H1 (cell line): Measurements from ENCODE around the gene TIMP4. TPM values are rescaled to one million over a fixed set of nuclear protein-coding genes. Genes with fewer than 3 reads are reported as not detected.

Experiments
- CTCF ChIA-PET: fragments of 300-600 bp; sonication (Branson Sonifier 250); formaldehyde crosslinking; loops from one replicate; lab custom pipeline; 2021; ENCODE audit not compliant: partially characterized antibody; lab: Charles Lee
- POLR2A ChIA-PET: fragments of 300-600 bp; sonication (Branson Sonifier 250); formaldehyde crosslinking; loops from one replicate; lab custom pipeline; 2021; ENCODE audit warnings: inconsistent platforms; ENCODE audit not compliant: partially characterized antibody; lab: Charles Lee
- DNase-seq, 2 experiments: peaks; one replicate each; pipeline versions ENCODE4 v3.0.0 to v3.0.0-alpha.2; 2010 to 2022; ENCODE audit warnings: low spot score in 2 of 2, low read depth in 1 of 2, mixed read lengths in 1 of 2
- FAIRE-seq: peaks from 2 replicates; lab custom pipeline; 2011; peaks lifted over from hg19 to GRCh38; lab: Jason Lieb, UNC
- H2AFZ ChIP-seq: 2 replicates; pipeline ENCODE4 v1.8.1; 2012; ENCODE audit warnings: low read length, inconsistent platforms
- H2AK5ac ChIP-seq: 2 replicates; pipeline ENCODE4 v1.6.1; 2013; ENCODE audit warnings: low read depth, low read length
- H2BK120ac ChIP-seq: replicated peaks from 2 replicates; pipeline ENCODE3; 2013; ENCODE audit warnings: low read depth, low read length, inconsistent platforms
- H2BK12ac ChIP-seq: 2 replicates; pipeline ENCODE4 v1.6.1; 2013; ENCODE audit warnings: low read depth, low read length
- H2BK15ac ChIP-seq: 2 replicates; pipeline ENCODE4 v1.6.1; 2013; ENCODE audit warnings: low read length
- H2BK20ac ChIP-seq: 2 replicates; pipeline ENCODE4 v1.6.1; 2013; ENCODE audit warnings: low read length
- H2BK5ac ChIP-seq: 2 replicates; pipeline ENCODE4 v1.6.1; 2013; ENCODE audit warnings: low read depth, low read length
- H3K14ac ChIP-seq: 2 replicates; pipeline ENCODE4 v1.6.1; 2013; ENCODE audit warnings: inconsistent platforms; ENCODE audit not compliant: insufficient read length
- H3K18ac ChIP-seq: 2 replicates; pipeline ENCODE4 v1.6.1; 2013; ENCODE audit warnings: low read length; ENCODE audit errors: extremely low read depth
- H3K23ac ChIP-seq: 2 replicates; pipeline ENCODE4 v1.6.1; 2013; ENCODE audit warnings: inconsistent platforms; ENCODE audit not compliant: insufficient read length
- H3K23me2 ChIP-seq: 2 replicates; pipeline ENCODE4 v1.6.1; 2013; ENCODE audit warnings: low read depth, low read length
- H3K27ac ChIP-seq: 2 replicates; pipeline ENCODE4 v1.6.1; 2011; ENCODE audit warnings: low read depth, low read length, inconsistent platforms
- H3K27me3 ChIP-seq, 4 experiments: replicated peaks in 1 of 4; 1 replicate in 1 of 4; 2 replicates in 3 of 4; pipeline versions ENCODE4 v1.6.1 to v1.8.1; 2011 to 2013; ENCODE audit warnings: low read length in 3 of 4, mild to moderate bottlenecking in 3 of 4, inconsistent platforms in 2 of 4, mixed read lengths in 2 of 4, moderate library complexity in 1 of 4; ENCODE audit not compliant: control insufficient read depth in 3 of 4, insufficient read depth in 3 of 4; ENCODE audit errors: extremely low read depth in 1 of 4
- H3K36me3 ChIP-seq, 4 experiments: 2 replicates each; pipeline versions ENCODE4 v1.6.1 to v1.8.1; 2011 to 2013; ENCODE audit warnings: mild to moderate bottlenecking in 4 of 4, low read length in 3 of 4, moderate library complexity in 2 of 4, control low read depth in 1 of 4, inconsistent platforms in 1 of 4; ENCODE audit not compliant: insufficient read depth in 4 of 4, control insufficient read depth in 2 of 4
- H3K4ac ChIP-seq: replicated peaks from 2 replicates; pipeline ENCODE3; 2013; ENCODE audit warnings: low read length, low read depth, mixed read lengths, inconsistent platforms; ENCODE audit not compliant: insufficient read length
- H3K4me1 ChIP-seq, 4 experiments: replicated peaks in 1 of 4; 1 replicate in 1 of 4; 2 replicates in 3 of 4; pipeline versions ENCODE4 v1.6.1 to v1.8.1; 2011 to 2013; ENCODE audit warnings: low read length in 3 of 4, inconsistent platforms in 2 of 4, mixed read lengths in 1 of 4; ENCODE audit not compliant: insufficient read depth in 4 of 4, control insufficient read depth in 3 of 4
- H3K4me2 ChIP-seq, 2 experiments: 2 replicates each; pipeline versions ENCODE4 v1.6.1 to v1.8.1; 2011 to 2013; ENCODE audit warnings: low read depth in 2 of 2, low read length in 2 of 2, control low read depth in 1 of 2, inconsistent platforms in 1 of 2, mild to moderate bottlenecking in 1 of 2; ENCODE audit not compliant: insufficient read depth in 1 of 2
- H3K4me3 ChIP-seq, 4 experiments: fragments of 200-600, 300-600 bp in 1 of 4; sonication (generic), shearing (Covaris generic), sonication (Bioruptor Twin) in 1 of 4; 2 replicates each; pipeline versions ENCODE4 v1.5.1 to v1.8.1; 2011 to 2016; ENCODE audit warnings: low read length in 4 of 4, low read depth in 3 of 4, control low read depth in 2 of 4, inconsistent platforms in 2 of 4, mild to moderate bottlenecking in 2 of 4, mixed read lengths in 1 of 4, moderate library complexity in 1 of 4; ENCODE audit not compliant: insufficient read depth in 2 of 4; ENCODE audit errors: extremely low read depth in 1 of 4
- H3K56ac ChIP-seq: replicated peaks from 2 replicates; pipeline ENCODE3; 2013; ENCODE audit warnings: low read depth, mild to moderate bottlenecking, mixed read lengths, low read length, inconsistent platforms; ENCODE audit not compliant: insufficient read length
- H3K79me1 ChIP-seq: 2 replicates; pipeline ENCODE4 v1.6.1; 2013; ENCODE audit warnings: low read depth, low read length, control low read depth
- H3K79me2 ChIP-seq, 2 experiments: 2 replicates each; pipeline versions ENCODE4 v1.6.1 to v1.8.1; 2012 to 2013; ENCODE audit warnings: low read length in 2 of 2, mild to moderate bottlenecking in 2 of 2, inconsistent platforms in 1 of 2; ENCODE audit not compliant: insufficient read depth in 2 of 2, control insufficient read depth in 1 of 2
- H3K9ac ChIP-seq, 4 experiments: replicated peaks in 1 of 4; 1 replicate in 1 of 4; 2 replicates in 3 of 4; pipeline versions ENCODE4 v1.6.1 to v1.8.1; 2011 to 2013; ENCODE audit warnings: low read depth in 3 of 4, low read length in 3 of 4, control low read depth in 2 of 4, mild to moderate bottlenecking in 2 of 4, moderate library complexity in 2 of 4, inconsistent platforms in 1 of 4; ENCODE audit errors: extremely low read depth in 1 of 4
- H3K9me3 ChIP-seq, 2 experiments: 2 replicates each; pipeline versions ENCODE4 v1.6.1 to v1.8.1; 2012 to 2013; ENCODE audit warnings: mild to moderate bottlenecking in 2 of 2, moderate library complexity in 2 of 2, control low read depth in 1 of 2, inconsistent platforms in 1 of 2, low read depth in 1 of 2, low read length in 1 of 2, mixed read lengths in 1 of 2; ENCODE audit not compliant: insufficient read depth in 2 of 2
- H4K20me1 ChIP-seq, 2 experiments: replicated peaks in 1 of 2; 2 replicates each; pipeline versions ENCODE3 to v1.8.1; 2011 to 2013; ENCODE audit warnings: inconsistent platforms in 2 of 2, low read length in 2 of 2, mild to moderate bottlenecking in 1 of 2; ENCODE audit not compliant: insufficient read depth in 2 of 2, control insufficient read depth in 1 of 2
- H4K5ac ChIP-seq: 2 replicates; pipeline ENCODE4 v1.6.1; 2013; ENCODE audit warnings: low read length, low read depth, mixed read lengths, inconsistent platforms; ENCODE audit not compliant: insufficient read length
- H4K8ac ChIP-seq: 2 replicates; pipeline ENCODE4 v1.8.0; 2013; ENCODE audit warnings: mild to moderate bottlenecking, moderate library complexity, low read length, inconsistent platforms; ENCODE audit not compliant: insufficient read depth; ENCODE audit errors: extremely low read depth
- H4K91ac ChIP-seq: replicated peaks from 2 replicates; pipeline ENCODE3; 2013; ENCODE audit warnings: low read length, mixed read lengths, inconsistent platforms; ENCODE audit not compliant: insufficient read length
- ASH2L ChIP-seq: fragments of 200-600, 300-600 bp; sonication (generic); IDR thresholded peaks from one replicate; pipeline ENCODE4 v1.7.1; 2017; ENCODE audit warnings: low read length
- WGBS, 2 experiments: shearing (Covaris generic) in 1 of 2; methylation state at CpG; one replicate each; pipeline versions ENCODE4 v1.1.6 to v1.1.7; 2013 to 2015; ENCODE audit warnings: low lambda C conversion rate in 2 of 2, mixed read lengths in 2 of 2, inconsistent platforms in 1 of 2, low coverage in 1 of 2, missing lambda C conversion rate in 1 of 2; ENCODE audit not compliant: insufficient replicate concordance in 2 of 2, insufficient coverage in 1 of 2, insufficient read length in 1 of 2; ENCODE audit errors: extremely low coverage in 1 of 2, missing lambda C conversion rate in 1 of 2; 5-methylcytosine and 5-hydroxymethylcytosine counted together
- polyA plus RNA-seq, 7 experiments: library from polyadenylated mRNA; depleted of rRNA in 3 of 7; stranded (reverse) in 5 of 7; unstranded in 2 of 7; fragments of >200 nt in 5 of 7; fragments of 200-250 nt in 2 of 7; gene quantifications; 1 replicate in 5 of 7; 2 replicates in 1 of 7; 4 replicates in 1 of 7; pipeline versions ENCODE4 v1.2.1 to v1.2.3, GENCODE V29; 2011 to 2013; ENCODE audit warnings: missing spikeins in 2 of 7, mixed read lengths in 2 of 7
- total RNA-seq: library from RNA; stranded (reverse); fragmentation: NEBNext Ultra II Directional; extraction: Animal tissue kit (Norgen Biotek cat#: 25700); gene quantifications from 2 replicates; pipeline ENCODE4 v1.2.1, GENCODE V29; 2021
- TF ChIP-seq, protein P1 (sequence below), 3 experiments: IDR thresholded peaks; 1 replicate in 2 of 3; 2 replicates in 1 of 3; pipeline versions ENCODE4 v1.5.1 to v1.6.1; 2011; ENCODE audit warnings: low read length in 3 of 3, mild to moderate bottlenecking in 3 of 3, inconsistent platforms in 2 of 3, low read depth in 1 of 3, moderate library complexity in 1 of 3; ENCODE audit not compliant: insufficient read depth in 1 of 3; ENCODE audit errors: control extremely low read depth in 1 of 3

TIMP4 gene
- total and polyA plus RNA-seq, 2 of the 8 experiments (the other 6 are each of a cell fraction or from before 2014, with no cell fraction given), result 5.1 to 8.7 TPM

DNA sequence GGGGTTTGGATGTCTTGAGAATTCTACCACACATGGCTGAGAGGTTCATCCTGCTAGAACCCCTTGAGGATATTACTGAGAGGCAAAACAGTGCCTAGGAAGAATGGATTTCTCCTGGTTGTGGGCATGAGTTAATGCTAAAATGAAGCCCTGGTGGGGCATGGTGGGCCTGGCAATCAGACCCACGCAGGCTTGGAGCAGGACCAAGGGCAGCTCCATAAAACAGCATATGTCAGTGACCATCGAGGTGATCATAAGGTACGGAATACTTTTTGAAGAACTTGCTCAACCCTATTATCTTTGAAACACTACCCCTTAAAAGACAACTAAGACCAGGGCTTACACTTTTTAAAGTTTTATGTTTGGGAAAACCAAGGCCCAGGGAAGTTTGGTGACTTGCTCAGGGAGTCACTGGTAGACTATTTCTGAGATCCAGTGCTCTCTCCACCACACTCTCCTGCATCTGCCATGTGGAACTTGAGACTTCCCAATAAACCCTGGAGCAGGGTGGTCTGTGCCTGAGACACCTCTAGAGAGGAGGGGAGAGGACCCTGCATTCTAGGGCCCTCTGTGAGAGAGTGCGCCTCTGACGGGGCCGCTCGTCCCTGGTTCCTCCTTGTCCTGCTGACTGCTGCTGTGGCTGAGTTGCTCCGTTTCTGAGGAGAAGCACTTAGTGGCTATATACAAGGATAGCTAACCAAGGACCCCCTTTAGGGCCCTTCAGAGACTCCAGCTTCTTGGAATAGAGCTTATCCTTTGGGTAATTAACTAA, 28.0 kb upstream of the TIMP4 start:
- no peak for TF ChIP-seq ASH2L
- TF ChIP-seq, protein P1, sequence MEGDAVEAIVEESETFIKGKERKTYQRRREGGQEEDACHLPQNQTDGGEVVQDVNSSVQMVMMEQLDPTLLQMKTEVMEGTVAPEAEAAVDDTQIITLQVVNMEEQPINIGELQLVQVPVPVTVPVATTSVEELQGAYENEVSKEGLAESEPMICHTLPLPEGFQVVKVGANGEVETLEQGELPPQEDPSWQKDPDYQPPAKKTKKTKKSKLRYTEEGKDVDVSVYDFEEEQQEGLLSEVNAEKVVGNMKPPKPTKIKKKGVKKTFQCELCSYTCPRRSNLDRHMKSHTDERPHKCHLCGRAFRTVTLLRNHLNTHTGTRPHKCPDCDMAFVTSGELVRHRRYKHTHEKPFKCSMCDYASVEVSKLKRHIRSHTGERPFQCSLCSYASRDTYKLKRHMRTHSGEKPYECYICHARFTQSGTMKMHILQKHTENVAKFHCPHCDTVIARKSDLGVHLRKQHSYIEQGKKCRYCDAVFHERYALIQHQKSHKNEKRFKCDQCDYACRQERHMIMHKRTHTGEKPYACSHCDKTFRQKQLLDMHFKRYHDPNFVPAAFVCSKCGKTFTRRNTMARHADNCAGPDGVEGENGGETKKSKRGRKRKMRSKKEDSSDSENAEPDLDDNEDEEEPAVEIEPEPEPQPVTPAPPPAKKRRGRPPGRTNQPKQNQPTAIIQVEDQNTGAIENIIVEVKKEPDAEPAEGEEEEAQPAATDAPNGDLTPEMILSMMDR (IDR thresholded peaks at IDR 0.05; ENCODE audit: control extremely low read depth in 1 of 3, insufficient read depth in 1 of 3, low read depth in 1 of 3, low read length in 3 of 3), result no peak
- TF ChIP-seq, all 59 proteins: peak for 0
- Histone ChIP-seq H3K4me3 (no peak overlapping the region), H3K79me2 (no peaks in the 10 kb centered on the region), H3K56ac (no peak overlapping the region), H2BK5ac (no peak overlapping the region), H3K4me2 (no peak overlapping the region), H3K79me1 (no peaks in the 10 kb centered on the region), H3K4ac (no peak overlapping the region), H4K8ac (no peak overlapping the region), H4K20me1 (no peaks in the 10 kb centered on the region), H3K23ac (no peak overlapping the region), H3K9me3 (no peaks in the 10 kb centered on the region), H2BK120ac (no peak overlapping the region), H3K27ac (no peak overlapping the region), H3K36me3 (no peaks in the 10 kb centered on the region; a peak in 1 of 8 replicates), H3K9ac (no peak overlapping the region), H2BK12ac (no peak overlapping the region), H2AFZ (no peak overlapping the region), H3K4me1 (no peaks in the 10 kb centered on the region), H2BK20ac (no peak overlapping the region), H3K27me3 (no peaks in the 10 kb centered on the region), H4K5ac (no peak overlapping the region), H3K18ac (no peak overlapping the region), H4K91ac (no peak overlapping the region), H2AK5ac (no peak overlapping the region), H2BK15ac (no peak overlapping the region), H3K23me2 (no peaks in the 10 kb centered on the region; the same call in 1 of the 2 replicates), H3K14ac (no peak overlapping the region)
- ChIA-PET CTCF (interaction anchor here (0.6 to 7.2 kb wide), 7 partner anchors 9 to 558 kb away, joined by 3 to 54 read pairs (median 7); no protein-coding TSS in a partner anchor), POLR2A (no interaction called here)
- DNase-seq, result no peak
- no peak for FAIRE-seq
- WGBS, 2 experiments, result 94% methylated on average over 8 of the region's 8 CpGs; no CpG with 5 or more reads in 1 of the 2 experiments
